ENCODE measurements around the gene MYO5A. TPM values are rescaled to one million over a fixed set of nuclear protein-coding genes. Genes with fewer than 3 reads are reported as not detected.

Gene MYO5A
- polyA plus RNA-seq, 2 of the 4 experiments (the other 2 are of a cell fraction), result 15.1 to 46.7 TPM

- ChIA-PET POLR2A (no interaction called here), CTCF (no interaction called here)
- no peak overlapping the region for H3K27ac ChIP-seq
- 0 out of 3 replicates have a peak, but pooled peaks cover 3% of the 10 kb centered on the region for H3K4me1 ChIP-seq
- ATAC-seq (no peak), DNase-seq (ENCODE audit: low read depth in 1 of 2, low spot score in 1 of 2) (no peak), FAIRE-seq (no peak)
- TF ChIP-seq USF2 (IDR thresholded peaks at IDR 0.05) (no peak), EHF (CRISPR knock-in tag; IDR thresholded peaks at IDR 0.05) (no peak), FOXS1 (CRISPR knock-in tag; IDR thresholded peaks at IDR 0.05) (no peak), ZSCAN20 (CRISPR knock-in tag; IDR thresholded peaks at IDR 0.05) (no peak), ZC3H11A (IDR thresholded peaks at IDR 0.05) (no peak)
- TF ChIP-seq, protein P1, sequence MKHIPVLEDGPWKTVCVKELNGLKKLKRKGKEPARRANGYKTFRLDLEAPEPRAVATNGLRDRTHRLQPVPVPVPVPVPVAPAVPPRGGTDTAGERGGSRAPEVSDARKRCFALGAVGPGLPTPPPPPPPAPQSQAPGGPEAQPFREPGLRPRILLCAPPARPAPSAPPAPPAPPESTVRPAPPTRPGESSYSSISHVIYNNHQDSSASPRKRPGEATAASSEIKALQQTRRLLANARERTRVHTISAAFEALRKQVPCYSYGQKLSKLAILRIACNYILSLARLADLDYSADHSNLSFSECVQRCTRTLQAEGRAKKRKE (CRISPR knock-in tag; IDR thresholded peaks at IDR 0.05; ENCODE audit: low read depth), result no peak
- H3K4me3 ChIP-seq, result no peak overlapping the region
- no peaks in the 10 kb centered on the region for H3K9me3 ChIP-seq
- no peak overlapping the region for H3K4me2 ChIP-seq
Measured at GRCh38 chr15:52407374-52407773, 121.3 kb downstream of the MYO5A start.

GRCh38 chr15:52406601-52407000, 122.1 kb downstream of the MYO5A start:
- H3K27ac ChIP-seq, result no peak overlapping the region
- FAIRE-seq (no peak), ATAC-seq (no peak), DNase-seq (ENCODE audit: low read depth in 1 of 2, low spot score in 1 of 2) (no peak)
- CTCF ChIA-PET, result no interaction called here
- no peak for TF ChIP-seq TFCP2L1 (CRISPR knock-in tag; IDR thresholded peaks at IDR 0.05)
- TF ChIP-seq NR3C1 (IDR thresholded peaks at IDR 0.05), result no peak
- no peak for TF ChIP-seq NPAS2 (CRISPR knock-in tag; IDR thresholded peaks at IDR 0.05; ENCODE audit: borderline replicate concordance)
- TF ChIP-seq MYC (IDR thresholded peaks at IDR 0.05; ENCODE audit: borderline replicate concordance, low read length), result no peak
- no peak for TF ChIP-seq ESRRA (IDR thresholded peaks at IDR 0.05; ENCODE audit: borderline replicate concordance, low read length)
- no peak for TF ChIP-seq HEYL (CRISPR knock-in tag; IDR thresholded peaks at IDR 0.05)
- TF ChIP-seq SMC3 (IDR thresholded peaks at IDR 0.05), result no peak
- no peak for TF ChIP-seq FOSB (CRISPR knock-in tag; IDR thresholded peaks at IDR 0.05)
- TF ChIP-seq, protein P2, sequence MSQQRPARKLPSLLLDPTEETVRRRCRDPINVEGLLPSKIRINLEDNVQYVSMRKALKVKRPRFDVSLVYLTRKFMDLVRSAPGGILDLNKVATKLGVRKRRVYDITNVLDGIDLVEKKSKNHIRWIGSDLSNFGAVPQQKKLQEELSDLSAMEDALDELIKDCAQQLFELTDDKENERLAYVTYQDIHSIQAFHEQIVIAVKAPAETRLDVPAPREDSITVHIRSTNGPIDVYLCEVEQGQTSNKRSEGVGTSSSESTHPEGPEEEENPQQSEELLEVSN (IDR thresholded peaks at IDR 0.05; ENCODE audit: borderline replicate concordance, low read depth), result no peak
- H3K4me3 ChIP-seq, result no peak overlapping the region
- H3K4me2 ChIP-seq, result no peak overlapping the region
- H3K9me3 ChIP-seq, result no peaks in the 10 kb centered on the region
- POLR2A ChIA-PET, result no interaction called here
- H3K4me1 ChIP-seq, result 0 out of 3 replicates have a peak, but pooled peaks cover 3% of the 10 kb centered on the region
- 97% methylated on average over 2 of the region's 2 CpGs for WGBS (ENCODE audit: missing lambda C conversion rate)

DNA sequence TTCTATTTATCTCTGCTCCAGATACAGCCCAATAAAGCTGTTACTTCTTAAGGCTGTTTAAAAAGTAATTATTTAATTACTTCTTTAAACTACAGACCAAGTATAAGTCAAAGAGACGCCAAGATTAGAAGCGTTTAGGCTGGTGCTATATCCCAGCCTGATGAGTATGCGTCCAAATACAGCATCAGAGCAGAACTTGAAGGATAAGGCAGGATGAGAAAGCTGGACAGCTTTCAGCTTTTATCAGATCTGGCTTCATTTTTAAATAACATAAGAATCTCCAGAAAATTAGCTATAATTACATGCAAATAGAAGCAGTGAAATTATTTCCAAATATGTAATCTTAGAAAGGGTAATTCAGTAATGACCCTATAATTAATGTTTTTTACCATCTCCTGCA, 122.8 kb downstream of the MYO5A start:
- DNase-seq (ENCODE audit: low read depth in 1 of 2, low spot score in 1 of 2) (no peak), ATAC-seq (no peak), FAIRE-seq (no peak)
- H3K9me3 ChIP-seq, result no peaks in the 10 kb centered on the region
- H3K27ac ChIP-seq, result no peak overlapping the region
- H3K4me3 ChIP-seq, result no peak overlapping the region
- H3K4me1 ChIP-seq, result 0 out of 3 replicates have a peak, but pooled peaks cover 3% of the 10 kb centered on the region
- no peak for TF ChIP-seq RCOR1 (IDR thresholded peaks at IDR 0.05; ENCODE audit: low read depth, low read length)
- TF ChIP-seq CBX2 (IDR thresholded peaks at IDR 0.05; ENCODE audit: borderline replicate concordance, low read depth), result no peak
- TF ChIP-seq SMC3 (IDR thresholded peaks at IDR 0.05), result no peak
- TF ChIP-seq CEBPB (IDR thresholded peaks at IDR 0.05), result no peak
- TF ChIP-seq EP300 (IDR thresholded peaks at IDR 0.05), result no peak
- TF ChIP-seq CHD4 (IDR thresholded peaks at IDR 0.05; ENCODE audit: borderline replicate concordance), result no peak
- H3K4me2 ChIP-seq, result no peak overlapping the region
- CTCF ChIA-PET, result interaction anchor here (0.7 to 0.8 kb wide), 2 partner anchors 14 to 16 kb away, joined by 3 read pairs; no protein-coding TSS in a partner anchor
- POLR2A ChIA-PET, result no interaction called here
- 94% methylated on average over 3 of the region's 3 CpGs for WGBS (ENCODE audit: missing lambda C conversion rate)

DNA sequence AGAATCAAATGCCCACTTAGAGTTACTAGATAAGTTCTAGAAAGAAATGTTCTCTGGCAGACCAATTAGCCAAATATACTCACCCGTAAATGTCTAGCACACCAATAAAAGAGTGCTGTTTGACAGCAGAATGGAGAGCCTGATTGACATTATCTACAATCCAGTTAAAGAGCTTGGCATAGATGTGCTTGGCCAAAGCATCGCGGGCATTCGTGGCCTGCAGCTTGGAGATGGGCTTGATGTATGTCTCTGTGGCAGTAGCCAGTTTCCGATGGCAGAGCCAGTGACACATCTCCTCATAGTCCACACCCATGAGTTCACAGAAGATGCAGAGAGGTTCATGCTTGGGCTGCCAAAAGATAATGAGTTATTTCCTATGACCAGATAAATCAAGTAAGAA, 131.6 kb downstream of the MYO5A start:
- ATAC-seq (no peak), FAIRE-seq (peak; percentile 18), DNase-seq (ENCODE audit: low read depth in 1 of 2, low spot score in 1 of 2) (no peak)
- ChIA-PET POLR2A (no interaction called here), CTCF (interaction anchor here (0.7 kb wide), 1 partner anchor 65 kb away, joined by 3 read pairs; no protein-coding TSS in a partner anchor)
- no peaks in the 10 kb centered on the region for H3K9me3 ChIP-seq
- H3K4me1 ChIP-seq, result no peaks in the 10 kb centered on the region
- no peak overlapping the region for H3K4me2 ChIP-seq
- WGBS (ENCODE audit: missing lambda C conversion rate), result 95% methylated on average over 5 of the region's 5 CpGs
- H3K4me3 ChIP-seq, result no peak overlapping the region
- H3K27ac ChIP-seq, result no peak overlapping the region
- TF ChIP-seq SREBF2 (IDR thresholded peaks at IDR 0.05), result no peak
- no peak for TF ChIP-seq HOXA7 (CRISPR knock-in tag; IDR thresholded peaks at IDR 0.05)
- TF ChIP-seq RNF2 (IDR thresholded peaks at IDR 0.05; ENCODE audit: borderline replicate concordance, low read depth), result no peak
- no peak for TF ChIP-seq JUN (IDR thresholded peaks at IDR 0.05)
- TF ChIP-seq PBX3 (IDR thresholded peaks at IDR 0.05), result no peak
- TF ChIP-seq KDM5A (IDR thresholded peaks at IDR 0.05), result no peak
- no peak for TF ChIP-seq HMGXB4 (CRISPR knock-in tag; IDR thresholded peaks at IDR 0.05; ENCODE audit: borderline replicate concordance)
